Measurements from ENCODE around the gene CACTIN.

The CACTIN gene

DNA sequence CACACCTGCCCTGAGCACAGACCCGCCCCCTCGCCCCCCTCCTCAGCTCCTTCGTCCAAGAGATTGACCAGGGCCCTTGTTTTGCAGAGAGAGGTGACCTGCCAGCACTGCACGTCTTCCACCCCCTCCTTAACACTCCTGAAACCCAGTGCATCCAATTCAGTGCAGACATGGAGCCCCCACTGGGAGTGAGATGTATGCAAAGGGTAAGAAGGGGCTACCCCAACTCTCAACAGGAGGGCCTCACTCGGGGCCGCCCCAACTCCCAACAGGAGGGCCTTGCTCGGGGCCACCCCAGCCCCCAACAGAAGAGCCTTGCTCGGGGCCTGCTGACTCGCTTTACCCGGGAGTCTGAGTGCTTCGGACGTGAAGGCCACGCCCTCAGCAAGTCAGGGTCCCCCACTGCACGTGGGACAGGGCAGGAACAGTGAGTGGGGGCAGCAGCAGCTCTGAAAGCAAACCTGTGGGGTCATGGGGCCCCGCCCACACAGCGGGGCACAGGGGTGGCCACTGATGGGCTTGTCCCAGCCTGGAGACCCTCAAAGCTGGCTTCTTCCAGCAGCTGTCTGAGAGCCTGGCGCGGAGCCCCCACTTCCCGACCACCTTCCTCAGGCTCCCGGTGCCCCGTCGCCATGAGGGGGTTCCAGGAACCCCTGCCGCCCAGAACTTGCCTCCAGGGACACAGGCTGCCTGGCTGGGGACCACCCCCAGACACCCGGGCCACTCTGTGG, 5.6 kb downstream of the CACTIN start:
- TF ChIP-seq FOXP2 (optimal IDR thresholded peaks at IDR 0.05; ENCODE audit: borderline replicate concordance, extremely low read depth, extremely low read length, insufficient read depth) (no peak), TAF1 (IDR thresholded peaks at IDR 0.05; ENCODE audit: borderline replicate concordance, insufficient read depth, low read length) (no peak), SIN3A (IDR thresholded peaks at IDR 0.05; ENCODE audit: borderline replicate concordance, insufficient read depth, low read length) (no peak), POLR2AphosphoS5 (IDR thresholded peaks at IDR 0.05; ENCODE audit: low read depth, low read length) (no peak)
- TF ChIP-seq, protein P1, sequence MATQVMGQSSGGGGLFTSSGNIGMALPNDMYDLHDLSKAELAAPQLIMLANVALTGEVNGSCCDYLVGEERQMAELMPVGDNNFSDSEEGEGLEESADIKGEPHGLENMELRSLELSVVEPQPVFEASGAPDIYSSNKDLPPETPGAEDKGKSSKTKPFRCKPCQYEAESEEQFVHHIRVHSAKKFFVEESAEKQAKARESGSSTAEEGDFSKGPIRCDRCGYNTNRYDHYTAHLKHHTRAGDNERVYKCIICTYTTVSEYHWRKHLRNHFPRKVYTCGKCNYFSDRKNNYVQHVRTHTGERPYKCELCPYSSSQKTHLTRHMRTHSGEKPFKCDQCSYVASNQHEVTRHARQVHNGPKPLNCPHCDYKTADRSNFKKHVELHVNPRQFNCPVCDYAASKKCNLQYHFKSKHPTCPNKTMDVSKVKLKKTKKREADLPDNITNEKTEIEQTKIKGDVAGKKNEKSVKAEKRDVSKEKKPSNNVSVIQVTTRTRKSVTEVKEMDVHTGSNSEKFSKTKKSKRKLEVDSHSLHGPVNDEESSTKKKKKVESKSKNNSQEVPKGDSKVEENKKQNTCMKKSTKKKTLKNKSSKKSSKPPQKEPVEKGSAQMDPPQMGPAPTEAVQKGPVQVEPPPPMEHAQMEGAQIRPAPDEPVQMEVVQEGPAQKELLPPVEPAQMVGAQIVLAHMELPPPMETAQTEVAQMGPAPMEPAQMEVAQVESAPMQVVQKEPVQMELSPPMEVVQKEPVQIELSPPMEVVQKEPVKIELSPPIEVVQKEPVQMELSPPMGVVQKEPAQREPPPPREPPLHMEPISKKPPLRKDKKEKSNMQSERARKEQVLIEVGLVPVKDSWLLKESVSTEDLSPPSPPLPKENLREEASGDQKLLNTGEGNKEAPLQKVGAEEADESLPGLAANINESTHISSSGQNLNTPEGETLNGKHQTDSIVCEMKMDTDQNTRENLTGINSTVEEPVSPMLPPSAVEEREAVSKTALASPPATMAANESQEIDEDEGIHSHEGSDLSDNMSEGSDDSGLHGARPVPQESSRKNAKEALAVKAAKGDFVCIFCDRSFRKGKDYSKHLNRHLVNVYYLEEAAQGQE (IDR thresholded peaks at IDR 0.05; ENCODE audit: insufficient read depth in 1 of 2, low read depth in 2 of 2, low read length in 2 of 2) = no peak

DNA sequence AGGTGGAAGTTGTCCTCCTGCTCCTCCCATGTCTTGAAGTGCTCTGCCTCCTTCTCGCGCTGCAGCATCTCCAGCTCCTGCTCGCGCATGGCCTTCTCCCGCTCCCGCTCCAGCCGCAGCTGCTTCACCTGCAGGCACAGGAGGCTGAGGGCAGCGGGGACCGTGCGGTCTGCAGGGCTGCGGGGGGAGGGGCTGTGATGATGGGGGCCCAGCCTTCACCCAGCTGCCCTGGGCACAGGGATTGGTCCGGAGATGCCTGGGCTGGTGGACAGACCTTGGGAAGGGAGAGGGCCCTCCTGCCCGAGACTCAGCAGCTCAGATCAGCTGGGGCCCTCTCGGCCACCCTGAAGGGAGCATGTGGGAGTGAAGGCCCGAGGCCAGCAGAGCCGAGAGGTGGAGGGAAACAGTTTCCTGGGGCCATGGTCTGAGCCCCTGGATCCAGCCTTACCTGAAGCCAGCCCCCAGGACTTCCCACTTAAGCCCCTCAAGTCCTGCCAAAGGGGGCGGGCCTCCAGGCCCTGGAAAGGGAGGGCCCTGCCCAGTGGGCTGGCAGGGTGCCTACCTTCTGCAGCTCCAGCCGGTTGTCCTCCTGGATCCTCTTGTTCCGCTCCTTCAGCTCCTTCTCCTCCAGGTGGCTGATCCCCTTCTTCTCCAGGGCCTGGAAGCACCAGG, 6.3 kb downstream of the CACTIN start:
- TF ChIP-seq FOXP2 (optimal IDR thresholded peaks at IDR 0.05; ENCODE audit: borderline replicate concordance, extremely low read depth, extremely low read length, insufficient read depth) (no peak), POLR2AphosphoS5 (IDR thresholded peaks at IDR 0.05; ENCODE audit: low read depth, low read length) (no peak), TAF1 (IDR thresholded peaks at IDR 0.05; ENCODE audit: borderline replicate concordance, insufficient read depth, low read length) (no peak), SIN3A (IDR thresholded peaks at IDR 0.05; ENCODE audit: borderline replicate concordance, insufficient read depth, low read length) (no peak)
- TF ChIP-seq, protein P1 (IDR thresholded peaks at IDR 0.05; ENCODE audit: insufficient read depth in 1 of 2, low read depth in 2 of 2, low read length in 2 of 2) = no peak

DNA sequence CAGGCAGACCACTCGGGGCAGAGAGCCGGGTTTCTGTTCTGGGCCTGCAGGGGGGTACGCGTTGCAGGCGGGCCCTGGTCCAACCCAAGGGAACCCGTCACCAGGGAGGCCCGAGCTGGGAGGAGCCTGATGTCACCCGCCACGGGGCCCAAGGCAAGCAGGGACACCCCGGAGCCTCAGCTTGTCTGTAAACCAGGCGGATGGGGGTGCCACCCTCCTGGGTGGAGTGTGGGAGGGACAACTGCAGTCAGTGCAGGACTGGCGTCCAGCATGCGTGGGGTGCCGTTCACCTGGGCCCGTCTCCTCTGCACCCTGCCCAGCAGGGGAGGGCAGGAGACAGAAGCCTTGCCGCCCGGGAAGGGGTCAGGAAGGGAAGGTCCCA, 7.0 kb downstream of the CACTIN start:
- TF ChIP-seq, protein P1 (IDR thresholded peaks at IDR 0.05; ENCODE audit: insufficient read depth in 1 of 2, low read depth in 2 of 2, low read length in 2 of 2) = no peak

DNA sequence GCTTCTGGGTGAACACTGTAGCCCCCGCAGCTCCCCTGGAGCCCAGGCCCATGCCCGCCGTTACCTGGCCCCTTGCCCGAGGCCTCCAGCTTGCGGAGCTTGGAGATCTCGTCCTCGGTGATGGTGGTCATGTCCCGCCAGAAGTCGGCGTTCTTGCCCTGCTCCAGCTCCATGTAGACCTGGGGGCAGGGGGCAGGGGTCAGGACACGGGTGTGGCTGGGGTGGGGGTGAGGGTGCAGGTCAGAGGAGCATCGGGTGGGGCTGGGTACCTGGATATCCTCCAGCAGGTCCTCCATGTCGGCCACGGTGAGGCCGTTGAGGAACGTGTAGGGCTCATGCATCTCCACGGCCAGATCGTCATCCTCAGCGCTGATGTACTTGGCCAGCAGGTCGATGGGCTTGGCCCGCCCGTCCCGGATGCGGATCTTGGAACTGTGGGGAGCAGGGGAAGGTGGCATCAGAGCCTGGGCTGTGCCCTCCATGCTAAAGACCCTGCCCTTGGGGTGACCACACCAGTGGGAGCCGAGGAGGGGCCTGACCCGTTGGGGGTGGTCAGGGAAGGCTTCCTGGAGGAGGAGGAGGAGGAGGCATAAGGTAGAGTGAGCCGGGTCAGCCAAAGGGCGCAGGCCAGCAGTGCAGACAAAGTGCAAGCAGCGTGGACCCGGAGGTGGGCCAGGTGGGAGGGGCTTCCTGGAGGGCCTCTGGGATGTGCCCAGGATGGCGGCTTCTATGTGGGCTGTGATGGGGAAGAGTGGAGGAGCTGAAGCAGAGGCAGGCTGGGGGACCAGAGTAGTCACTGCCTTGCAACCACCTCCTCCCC, 7.6 kb downstream of the CACTIN start:
- no peak for TF ChIP-seq POLR2AphosphoS5 (IDR thresholded peaks at IDR 0.05; ENCODE audit: low read depth, low read length)
- TF ChIP-seq TAF1 (IDR thresholded peaks at IDR 0.05; ENCODE audit: borderline replicate concordance, insufficient read depth, low read length) = no peak
- no peak for TF ChIP-seq FOXP2 (optimal IDR thresholded peaks at IDR 0.05; ENCODE audit: borderline replicate concordance, extremely low read depth, extremely low read length, insufficient read depth)
- TF ChIP-seq SIN3A (IDR thresholded peaks at IDR 0.05; ENCODE audit: borderline replicate concordance, insufficient read depth, low read length) = no peak
- TF ChIP-seq, protein P1 (IDR thresholded peaks at IDR 0.05; ENCODE audit: insufficient read depth in 1 of 2, low read depth in 2 of 2, low read length in 2 of 2) = no peak
